NOMO-1 treated with DMSO at 0.1 percent for 48 hours (cell line): ENCODE data around the gene MYCBP2.
A peak's percentile ranks its signal among the peaks of the same experiment; 100 is the strongest.
"Not testable (repeated sequence)": the region's sequence is repeated elsewhere in the genome, so short reads cannot be mapped to it uniquely, and the experiment has no call there.

Experiments
- DNase-seq: peaks from one replicate; lab custom pipeline; 2025; ENCODE audit not compliant: unreplicated experiment; lab: John Stamatoyannopoulos, UW

Gene MYCBP2

GRCh38 chr13:77326905-77327604 lies at the start of gene MYCBP2:
TSS of gene MYCBP2 (minus strand) at chr13:77327094. CDS start at chr13:77326775, 319 bp downstream.
- DNase-seq = peak; percentile 97

- DNase-seq = no peak
Measured at GRCh38 chr13:77375560-77376108, 48.7 kb upstream of the MYCBP2 start.

- DNase-seq = no peak
Measured at GRCh38 chr13:77374786-77375185, 47.9 kb upstream of the MYCBP2 start.

GRCh38 chr13:77374339-77374738 lies 47.4 kb upstream of the MYCBP2 start:
- no peak for DNase-seq

- no peak for DNase-seq
Measured at GRCh38 chr13:77373502-77373901, 46.6 kb upstream of the MYCBP2 start.

GRCh38 chr13:77372275-77372674 lies 45.4 kb upstream of the MYCBP2 start:
- DNase-seq = peak; percentile 92

GRCh38 chr13:77370888-77371287 lies 44.0 kb upstream of the MYCBP2 start:
- DNase-seq = peak; percentile 37

- no peak for DNase-seq
Measured at GRCh38 chr13:77362166-77362565, 35.3 kb upstream of the MYCBP2 start.

- DNase-seq = peak; percentile 44
Measured at GRCh38 chr13:77360032-77360685, 33.3 kb upstream of the MYCBP2 start.

- no peak for DNase-seq
Measured at GRCh38 chr13:77359171-77359570, 32.3 kb upstream of the MYCBP2 start.

- DNase-seq = peak; percentile 17
Measured at GRCh38 chr13:77358001-77358400, 31.1 kb upstream of the MYCBP2 start.

GRCh38 chr13:77356155-77356554 lies 29.3 kb upstream of the MYCBP2 start:
- DNase-seq = no peak

- peak; percentile 96 for DNase-seq
Measured at GRCh38 chr13:77353995-77354394, 27.1 kb upstream of the MYCBP2 start.

GRCh38 chr13:77351315-77351714 lies 24.4 kb upstream of the MYCBP2 start:
- DNase-seq = no peak

- no peak for DNase-seq
Measured at GRCh38 chr13:77350811-77351210, 23.9 kb upstream of the MYCBP2 start.

- peak; percentile 64 for DNase-seq
Measured at GRCh38 chr13:77349365-77349764, 22.5 kb upstream of the MYCBP2 start.

- DNase-seq = not testable (repeated sequence)
Measured at GRCh38 chr13:77347351-77347750, 20.5 kb upstream of the MYCBP2 start.

- DNase-seq = peak; percentile 81
Measured at GRCh38 chr13:77345150-77345780, 18.4 kb upstream of the MYCBP2 start.

- no peak for DNase-seq
Measured at GRCh38 chr13:77343841-77344240, 16.9 kb upstream of the MYCBP2 start.

- peak; percentile 50 for DNase-seq
Measured at GRCh38 chr13:77339408-77339807, 12.5 kb upstream of the MYCBP2 start.

GRCh38 chr13:77338961-77339401 lies 12.1 kb upstream of the MYCBP2 start:
- peak; percentile 84 for DNase-seq

GRCh38 chr13:77338329-77338728 lies 11.4 kb upstream of the MYCBP2 start:
- no peak for DNase-seq
